ENCODE measurements around the gene PSMC3IP. TPM values are rescaled to one million over a fixed set of nuclear protein-coding genes. Genes with fewer than 3 reads are reported as not detected.
A peak's percentile ranks its signal among the peaks of the same experiment; 100 is the strongest.

The PSMC3IP gene
- total RNA-seq, 4 donors from 2014 or later, result 4.0 to 6.8 (median 4.8) TPM

DNA sequence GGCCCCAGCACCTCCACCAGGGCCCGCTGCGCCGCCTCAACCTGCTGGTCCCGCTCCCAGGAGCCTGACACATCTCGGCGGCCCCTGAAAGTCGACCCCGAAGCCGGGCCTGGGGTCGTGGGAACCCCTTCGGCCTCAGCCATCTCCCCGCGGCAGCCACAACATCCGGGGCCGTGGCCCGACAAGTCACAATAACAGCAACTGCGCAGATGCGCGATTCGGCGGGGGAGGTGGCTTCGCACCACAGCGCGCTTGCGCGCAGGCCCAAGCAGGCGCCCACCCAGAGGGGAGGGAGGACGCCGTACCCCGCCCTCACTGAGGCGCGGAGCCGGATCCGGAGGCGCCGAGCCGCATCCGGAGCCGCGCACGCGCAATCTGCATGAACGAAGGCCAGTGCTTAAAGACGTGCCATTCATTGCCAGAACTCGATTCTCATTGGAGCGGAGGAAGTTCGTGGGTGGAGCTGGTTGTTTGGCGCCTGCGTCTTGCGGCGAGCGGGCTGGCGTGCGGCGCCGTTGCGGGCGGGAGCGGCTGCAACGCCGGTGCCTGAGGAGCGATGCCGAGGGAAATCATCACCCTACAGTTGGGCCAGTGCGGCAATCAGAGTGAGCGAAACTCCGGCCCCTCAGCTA is 31.8 kb upstream of the PSMC3IP start, which contains the start of the genes RETREG3 and TUBG1:
TSS of gene RETREG3 (minus strand) at position 193 of the 632 bp plus-strand sequence. CDS start at position 143, 50 bp downstream.
TSS of gene TUBG1 (plus strand) at position 502 of the 632 bp plus-strand sequence. CDS start at position 557, 55 bp downstream.
- Histone ChIP-seq H3K4me1 (peaks cover 6 to 53% (median 16%) of the 10 kb centered on the region in 3 donors), H3K27ac (peak within 1 kb of the TSS; percentile 58 to 95 (median 94)), H3K9me3 (no peaks in the 10 kb centered on the region), H3K27me3 (no peaks in the 10 kb centered on the region), H3K36me3 (peaks cover 0 to 30% of the 10 kb centered on the region in 2 donors), H3K4me3 (peak within 1 kb of the TSS; percentile 50 to 79)
- 0 to 1% methylated on average over 8 to 32 of the region's 66 CpGs for WGBS, 2 donors (ENCODE audit: low coverage in 1 of 2)
- TF ChIP-seq POLR2AphosphoS5 (IDR thresholded peaks at IDR 0.05) (peak; percentile 87), POLR2A (IDR thresholded peaks at IDR 0.05) (peak; percentile 78 to 80), EP300 (IDR thresholded peaks at IDR 0.05) (no peak)
- TF ChIP-seq, protein P1, sequence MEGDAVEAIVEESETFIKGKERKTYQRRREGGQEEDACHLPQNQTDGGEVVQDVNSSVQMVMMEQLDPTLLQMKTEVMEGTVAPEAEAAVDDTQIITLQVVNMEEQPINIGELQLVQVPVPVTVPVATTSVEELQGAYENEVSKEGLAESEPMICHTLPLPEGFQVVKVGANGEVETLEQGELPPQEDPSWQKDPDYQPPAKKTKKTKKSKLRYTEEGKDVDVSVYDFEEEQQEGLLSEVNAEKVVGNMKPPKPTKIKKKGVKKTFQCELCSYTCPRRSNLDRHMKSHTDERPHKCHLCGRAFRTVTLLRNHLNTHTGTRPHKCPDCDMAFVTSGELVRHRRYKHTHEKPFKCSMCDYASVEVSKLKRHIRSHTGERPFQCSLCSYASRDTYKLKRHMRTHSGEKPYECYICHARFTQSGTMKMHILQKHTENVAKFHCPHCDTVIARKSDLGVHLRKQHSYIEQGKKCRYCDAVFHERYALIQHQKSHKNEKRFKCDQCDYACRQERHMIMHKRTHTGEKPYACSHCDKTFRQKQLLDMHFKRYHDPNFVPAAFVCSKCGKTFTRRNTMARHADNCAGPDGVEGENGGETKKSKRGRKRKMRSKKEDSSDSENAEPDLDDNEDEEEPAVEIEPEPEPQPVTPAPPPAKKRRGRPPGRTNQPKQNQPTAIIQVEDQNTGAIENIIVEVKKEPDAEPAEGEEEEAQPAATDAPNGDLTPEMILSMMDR (IDR thresholded peaks at IDR 0.05), result peak in 3 of 4 experiments; percentile 52 to 59 (median 57)
- peak; percentile 95 for ATAC-seq

DNA sequence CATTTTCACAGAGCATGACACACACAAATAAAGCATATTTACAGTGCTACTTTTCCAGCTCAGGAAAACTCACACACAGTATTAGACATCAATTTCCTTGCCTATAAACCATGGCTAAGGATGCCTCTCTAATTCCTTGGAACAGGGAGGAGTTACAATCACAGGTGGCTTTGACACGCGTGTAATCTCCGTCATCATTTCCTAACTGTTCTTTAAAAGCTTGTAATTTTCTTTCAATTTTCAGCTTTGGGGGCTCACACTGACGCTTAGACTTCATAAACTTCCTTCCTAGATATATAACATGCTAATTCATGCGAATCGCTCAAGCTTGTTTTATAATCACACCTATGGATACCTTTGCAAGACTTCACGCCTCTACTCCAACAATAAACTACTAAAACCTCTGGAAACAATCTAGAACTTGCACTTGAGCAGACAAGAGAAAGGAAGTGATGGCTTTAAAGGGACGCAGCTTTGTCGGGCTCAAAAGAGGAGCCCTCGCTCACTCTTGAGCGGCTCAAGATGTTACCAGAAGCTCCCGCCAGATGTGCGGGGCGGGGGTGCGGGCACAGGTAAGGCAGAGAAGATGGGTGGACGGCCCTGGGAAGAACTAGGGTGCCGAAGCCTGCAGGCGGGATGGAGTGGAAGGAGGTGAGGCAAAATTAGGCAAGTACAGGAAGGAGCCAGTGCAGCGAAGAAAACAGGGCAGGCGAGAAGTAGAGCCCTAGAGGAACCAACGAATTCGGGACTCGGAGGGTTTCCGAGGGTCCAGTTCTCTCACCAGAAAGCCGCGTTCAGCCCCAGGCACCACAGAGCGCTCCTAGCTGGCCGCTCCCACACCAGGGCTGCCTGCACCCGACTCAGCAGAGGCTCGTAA is 31.0 kb upstream of the PSMC3IP start:
- ATAC-seq, result peak; percentile 66
- Histone ChIP-seq H3K27ac (peak overlapping the region; percentile 58 to 95 (median 94)), H3K4me1 (peaks cover 6 to 59% (median 16%) of the 10 kb centered on the region in 3 donors), H3K4me3 (peak overlapping the region; percentile 50 to 79), H3K36me3 (peaks cover 0 to 23% of the 10 kb centered on the region in 2 donors), H3K27me3 (no peaks in the 10 kb centered on the region), H3K9me3 (no peaks in the 10 kb centered on the region)
- TF ChIP-seq POLR2AphosphoS5 (IDR thresholded peaks at IDR 0.05) (no peak), POLR2A (IDR thresholded peaks at IDR 0.05) (no peak), EP300 (IDR thresholded peaks at IDR 0.05) (no peak)
- TF ChIP-seq, protein P1 (IDR thresholded peaks at IDR 0.05), result no peak
- 0 to 1% methylated on average over 11 to 24 of the region's 30 CpGs for WGBS, 2 donors (ENCODE audit: low coverage in 1 of 2)

DNA sequence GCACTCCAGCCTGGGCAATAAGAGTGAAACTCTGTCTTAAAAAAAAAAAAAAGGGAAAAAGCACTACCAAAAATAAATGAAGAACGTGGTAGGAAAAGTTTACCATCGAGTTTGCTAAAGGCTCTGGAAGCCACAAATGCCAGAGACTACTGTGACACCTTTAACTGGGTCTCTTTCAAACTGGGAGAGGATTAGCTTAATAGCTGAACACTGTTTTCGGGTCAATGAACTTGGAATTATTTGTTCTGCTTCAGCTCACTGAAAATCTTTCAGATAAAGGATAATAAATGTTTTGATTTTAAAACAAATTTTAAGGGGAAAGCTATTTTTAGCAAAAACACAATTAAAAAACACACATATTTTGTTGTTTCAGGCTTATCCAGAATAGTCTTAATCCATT is 30.2 kb upstream of the PSMC3IP start:
- Histone ChIP-seq H3K27ac (peak overlapping the region in 1 of 4 donors; percentile 19), H3K4me3 (peak overlapping the region; percentile 50 to 79), H3K9me3 (no peaks in the 10 kb centered on the region), H3K4me1 (peaks cover 6 to 65% (median 16%) of the 10 kb centered on the region in 3 donors), H3K36me3 (peaks cover 0 to 15% of the 10 kb centered on the region in 2 donors), H3K27me3 (no peaks in the 10 kb centered on the region)
- no peak for TF ChIP-seq POLR2A (IDR thresholded peaks at IDR 0.05)
- TF ChIP-seq POLR2AphosphoS5 (IDR thresholded peaks at IDR 0.05), result no peak
- TF ChIP-seq EP300 (IDR thresholded peaks at IDR 0.05), result no peak
- TF ChIP-seq, protein P1 (IDR thresholded peaks at IDR 0.05), result no peak
- WGBS, 2 donors (ENCODE audit: low coverage in 1 of 2), result 18 to 19% methylated on average over 3 of the region's 3 CpGs
- ATAC-seq, result no peak

DNA sequence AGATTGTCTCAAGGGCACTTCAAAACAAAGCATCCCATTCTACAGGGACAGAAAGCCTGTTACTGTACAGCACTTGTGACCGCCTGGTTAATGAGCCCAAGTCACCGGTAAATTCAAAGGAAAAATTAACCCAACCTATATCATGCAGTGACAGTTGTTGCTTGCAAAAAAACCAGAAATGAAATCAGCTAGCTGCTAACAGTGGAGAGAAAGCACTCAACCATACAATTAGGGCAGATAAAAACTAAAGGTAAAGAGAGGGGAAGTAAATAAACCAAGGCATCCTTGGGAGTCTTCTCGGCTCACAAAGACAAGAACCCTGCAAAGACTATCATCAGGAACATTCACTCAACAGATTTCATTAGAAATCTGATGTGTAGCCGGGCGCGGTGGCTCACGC is 25.8 kb upstream of the PSMC3IP start:
- no peak for ATAC-seq
- no peaks in the 10 kb centered on the region for H3K27me3 ChIP-seq
- no peak overlapping the region for H3K27ac ChIP-seq
- H3K4me1 ChIP-seq, result peaks cover 6 to 71% (median 23%) of the 10 kb centered on the region in 3 donors
- no peaks in the 10 kb centered on the region for H3K9me3 ChIP-seq
- TF ChIP-seq EP300 (IDR thresholded peaks at IDR 0.05) (no peak), POLR2AphosphoS5 (IDR thresholded peaks at IDR 0.05) (no peak), POLR2A (IDR thresholded peaks at IDR 0.05) (no peak)
- TF ChIP-seq, protein P1 (IDR thresholded peaks at IDR 0.05), result no peak
- peaks cover 0 to 7% of the 10 kb centered on the region in 2 donors for H3K36me3 ChIP-seq
- 80 to 90% methylated on average over 3 to 4 of the region's 7 CpGs for WGBS, 2 donors (ENCODE audit: low coverage in 1 of 2)
- no peak overlapping the region for H3K4me3 ChIP-seq

Data from gastroesophageal sphincter (tissue), 4 donors.